ENCODE results near the gene NTN5. TPM values are rescaled to one million over a fixed set of nuclear protein-coding genes. Genes with fewer than 3 reads are reported as not detected.

Gene NTN5
- total RNA-seq, 1 experiment from 2014 or later = 0.55 TPM

DNA sequence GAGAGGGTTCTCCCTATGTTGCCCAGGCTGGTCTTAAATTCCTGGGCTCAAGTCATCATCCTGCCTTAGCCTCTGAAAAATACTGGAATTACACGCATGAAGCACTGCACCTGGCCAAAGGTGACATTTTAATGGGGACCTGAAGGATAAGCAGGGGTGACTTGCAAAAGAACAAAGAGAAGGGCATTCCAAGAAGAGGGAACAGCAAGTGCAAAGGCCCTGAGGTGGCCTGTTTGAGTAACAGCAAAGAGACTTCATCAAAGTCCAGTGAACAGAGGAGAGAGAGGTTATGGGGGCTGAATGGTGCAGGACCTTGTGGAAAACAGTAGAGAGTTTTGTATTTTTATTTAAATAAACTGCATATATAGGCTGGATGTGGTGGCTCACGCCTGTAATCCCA, 31.0 kb downstream of the NTN5 start:
- Histone ChIP-seq H2BK5ac (ENCODE audit: insufficient read length, low read length) (no peak overlapping the region), H3K27me3 (ENCODE audit: insufficient read depth, low read length) (no peaks in the 10 kb centered on the region), H4K91ac (ENCODE audit: insufficient read length, low read depth, low read length) (no peak overlapping the region), H2BK120ac (ENCODE audit: low read depth, low read length, poor library complexity, severe bottlenecking) (no peak overlapping the region), H2BK12ac (ENCODE audit: insufficient read length, low read depth, low read length) (no peak overlapping the region), H3K4me2 (ENCODE audit: insufficient read depth, insufficient read length, low read length) (no peak overlapping the region), H3K23ac (ENCODE audit: insufficient read length, low read depth, low read length) (no peak overlapping the region), H3K79me1 (ENCODE audit: insufficient read depth, low read depth, low read length, poor library complexity, severe bottlenecking) (no peaks in the 10 kb centered on the region), H3K18ac (ENCODE audit: insufficient read length, low read depth, low read length) (no peak overlapping the region), H3K56ac (ENCODE audit: insufficient read length, low read depth, low read length) (no peak overlapping the region), H3K9me3 (ENCODE audit: control insufficient read depth, low read depth, low read length) (no peaks in the 10 kb centered on the region), H3K23me2 (ENCODE audit: insufficient read length, low read depth, low read length, poor library complexity, severe bottlenecking) (peaks cover 19% of the 10 kb centered on the region), H3K14ac (ENCODE audit: insufficient read depth, low read length) (no peak overlapping the region), H3K9ac (ENCODE audit: extremely low read depth, insufficient read length, low read length) (no peak overlapping the region), H2AK5ac (ENCODE audit: insufficient read length, low read length) (no peak overlapping the region), H2AFZ (ENCODE audit: low read length) (no peak overlapping the region), H4K5ac (ENCODE audit: insufficient read length, low read depth, low read length) (no peak overlapping the region), H3K27ac (ENCODE audit: insufficient read length, low read depth, low read length) (no peak overlapping the region), H4K8ac (replicated peaks; ENCODE audit: insufficient read length, low read depth, low read length) (no peak overlapping the region), H4K20me1 (ENCODE audit: control insufficient read depth, insufficient read depth, insufficient read length) (no peaks in the 10 kb centered on the region), H2BK15ac (ENCODE audit: low read depth, low read length) (no peak overlapping the region), H2BK20ac (ENCODE audit: low read depth, low read length, poor library complexity, severe bottlenecking) (no peak overlapping the region), H3K4me1 (ENCODE audit: insufficient read depth, low read length) (peaks cover 2% of the 10 kb centered on the region; the same call in 1 of the 2 replicates), H3K79me2 (ENCODE audit: insufficient read depth, low read length) (no peaks in the 10 kb centered on the region), H3K4ac (ENCODE audit: low read depth, low read length) (no peak overlapping the region), H3T11ph (ENCODE audit: low read length) (no peak overlapping the region)
- Mint-ChIP-seq H3K27me3 (ENCODE audit: low read depth) (no peaks in the 10 kb centered on the region; the same call in 1 of the 2 replicates), H3K9me3 (no peaks in the 10 kb centered on the region; a peak in 1 of 5 replicates), H3K36me3 (ENCODE audit: insufficient read depth in 1 of 3, low read depth in 3 of 3) (peaks cover 14 to 39% (median 36%) of the 10 kb centered on the region in 3 experiments), H3K4me3 (no peak overlapping the region), H3K4me1 (peaks cover 34 to 36% of the 10 kb centered on the region in 2 experiments), H3K27ac (no peak overlapping the region)
- DNase-seq = no peak
- no CpG with 5 or more reads among the region's 2 CpGs for WGBS (ENCODE audit: extremely low coverage, insufficient read length, low lambda C conversion rate)
- TF ChIP-seq, protein P1, sequence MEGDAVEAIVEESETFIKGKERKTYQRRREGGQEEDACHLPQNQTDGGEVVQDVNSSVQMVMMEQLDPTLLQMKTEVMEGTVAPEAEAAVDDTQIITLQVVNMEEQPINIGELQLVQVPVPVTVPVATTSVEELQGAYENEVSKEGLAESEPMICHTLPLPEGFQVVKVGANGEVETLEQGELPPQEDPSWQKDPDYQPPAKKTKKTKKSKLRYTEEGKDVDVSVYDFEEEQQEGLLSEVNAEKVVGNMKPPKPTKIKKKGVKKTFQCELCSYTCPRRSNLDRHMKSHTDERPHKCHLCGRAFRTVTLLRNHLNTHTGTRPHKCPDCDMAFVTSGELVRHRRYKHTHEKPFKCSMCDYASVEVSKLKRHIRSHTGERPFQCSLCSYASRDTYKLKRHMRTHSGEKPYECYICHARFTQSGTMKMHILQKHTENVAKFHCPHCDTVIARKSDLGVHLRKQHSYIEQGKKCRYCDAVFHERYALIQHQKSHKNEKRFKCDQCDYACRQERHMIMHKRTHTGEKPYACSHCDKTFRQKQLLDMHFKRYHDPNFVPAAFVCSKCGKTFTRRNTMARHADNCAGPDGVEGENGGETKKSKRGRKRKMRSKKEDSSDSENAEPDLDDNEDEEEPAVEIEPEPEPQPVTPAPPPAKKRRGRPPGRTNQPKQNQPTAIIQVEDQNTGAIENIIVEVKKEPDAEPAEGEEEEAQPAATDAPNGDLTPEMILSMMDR (conservative IDR thresholded peaks at IDR 0.05) = no peak
